DOHH2 (cell line): ENCODE results near the gene ZCRB1.

Experiments
- CTCF ChIP-seq: fragments of 200-600 bp; sonication (generic); IDR thresholded peaks from one replicate; pipeline ENCODE4 v1.5.1; 2014; ENCODE audit warnings: antibody characterized with exemption, mild to moderate bottlenecking, low read depth, low read length; ENCODE audit not compliant: poor library complexity, severe bottlenecking
- EZH2phosphoT487 ChIP-seq: fragments of 200-600 bp; sonication (generic); IDR thresholded peaks from 2 replicates; pipeline ENCODE4 v1.6.1; 2017; ENCODE audit warnings: borderline replicate concordance, mild to moderate bottlenecking, antibody characterized with exemption, low read length, moderate library complexity, mixed read lengths

- TF ChIP-seq CTCF = no peak
- no peak for TF ChIP-seq EZH2phosphoT487
These were observed 39.6 kb upstream of the ZCRB1 start for GRCh38 chr12:42365486-42365885.
